DOHH2 (cell line): Measurements from ENCODE around the gene KCNN1.

ENCODE experiments used
- EZH2phosphoT487 ChIP-seq: fragments of 200-600 bp; sonication (generic); IDR thresholded peaks from 2 replicates; pipeline ENCODE4 v1.6.1; 2017; ENCODE audit warnings: borderline replicate concordance, mild to moderate bottlenecking, antibody characterized with exemption, low read length, moderate library complexity, mixed read lengths
- TF ChIP-seq, protein P1 (sequence below): fragments of 200-600 bp; sonication (generic); IDR thresholded peaks from one replicate; pipeline ENCODE4 v1.5.1; 2014; ENCODE audit warnings: antibody characterized with exemption, mild to moderate bottlenecking, low read depth, low read length; ENCODE audit not compliant: poor library complexity, severe bottlenecking

DNA sequence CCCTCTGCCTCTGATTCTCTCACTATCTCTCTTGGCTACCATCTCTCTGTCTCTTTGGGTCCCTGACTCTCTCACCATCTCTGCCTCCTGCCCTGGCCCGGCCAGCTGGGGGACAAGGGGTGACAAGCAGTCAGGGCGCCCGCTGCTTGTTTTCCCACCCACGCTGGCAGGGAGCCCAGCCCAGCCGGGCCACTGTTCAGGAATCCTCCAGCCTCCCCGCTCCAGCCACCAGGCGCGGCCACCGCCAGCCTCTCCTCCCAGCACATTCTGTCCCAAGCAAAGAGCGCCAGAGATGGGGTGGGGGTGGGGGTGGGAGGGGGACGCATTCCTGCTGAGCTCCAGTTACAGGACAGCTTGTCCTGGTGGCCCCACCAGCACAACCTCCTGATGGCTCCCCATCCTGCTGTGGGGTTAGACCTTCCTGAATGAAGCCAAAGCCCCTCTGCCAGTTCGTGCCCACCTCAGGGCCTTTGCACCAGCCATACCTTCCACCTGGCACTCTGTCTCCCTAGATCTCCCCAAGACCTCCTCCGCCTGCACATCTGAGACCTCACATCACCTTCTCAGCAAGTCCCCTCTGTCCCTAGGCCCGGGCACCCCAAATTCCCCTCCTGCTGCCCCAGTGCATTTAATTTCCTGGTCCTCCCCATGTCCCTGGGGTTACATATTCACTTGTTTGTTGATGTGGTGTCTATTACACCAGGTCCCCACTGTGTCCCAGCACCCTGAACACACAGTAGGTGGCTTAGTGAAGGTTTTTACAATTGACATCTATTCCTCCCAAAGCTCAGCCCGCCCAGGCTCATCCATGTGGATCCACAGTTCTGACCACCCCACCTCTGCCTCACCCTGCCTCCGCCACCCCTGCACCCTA, 53.5 kb downstream of the KCNN1 start:
- TF ChIP-seq, protein P1, sequence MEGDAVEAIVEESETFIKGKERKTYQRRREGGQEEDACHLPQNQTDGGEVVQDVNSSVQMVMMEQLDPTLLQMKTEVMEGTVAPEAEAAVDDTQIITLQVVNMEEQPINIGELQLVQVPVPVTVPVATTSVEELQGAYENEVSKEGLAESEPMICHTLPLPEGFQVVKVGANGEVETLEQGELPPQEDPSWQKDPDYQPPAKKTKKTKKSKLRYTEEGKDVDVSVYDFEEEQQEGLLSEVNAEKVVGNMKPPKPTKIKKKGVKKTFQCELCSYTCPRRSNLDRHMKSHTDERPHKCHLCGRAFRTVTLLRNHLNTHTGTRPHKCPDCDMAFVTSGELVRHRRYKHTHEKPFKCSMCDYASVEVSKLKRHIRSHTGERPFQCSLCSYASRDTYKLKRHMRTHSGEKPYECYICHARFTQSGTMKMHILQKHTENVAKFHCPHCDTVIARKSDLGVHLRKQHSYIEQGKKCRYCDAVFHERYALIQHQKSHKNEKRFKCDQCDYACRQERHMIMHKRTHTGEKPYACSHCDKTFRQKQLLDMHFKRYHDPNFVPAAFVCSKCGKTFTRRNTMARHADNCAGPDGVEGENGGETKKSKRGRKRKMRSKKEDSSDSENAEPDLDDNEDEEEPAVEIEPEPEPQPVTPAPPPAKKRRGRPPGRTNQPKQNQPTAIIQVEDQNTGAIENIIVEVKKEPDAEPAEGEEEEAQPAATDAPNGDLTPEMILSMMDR = no peak
- TF ChIP-seq EZH2phosphoT487 = no peak
